Left ventricle myocardium inferior (tissue), 1 donor: ENCODE measurements around the gene NAP1L1. TPM values are rescaled to one million over a fixed set of nuclear protein-coding genes. Genes with fewer than 3 reads are reported as not detected.
A peak's percentile ranks its signal among the peaks of the same experiment; 100 is the strongest.

Source experiments
- DNase-seq: peaks from one replicate; pipeline ENCODE4 v3.0.0-alpha.2; 2020
- H3K27ac ChIP-seq: fragments of 200-600 bp; replicated peaks from 2 replicates; pipeline ENCODE4 v1.8.0; 2021
- H3K27me3 ChIP-seq: fragments of 200-600 bp; 2 replicates; pipeline ENCODE4 v1.8.0; 2021; ENCODE audit warnings: low read depth
- H3K36me3 ChIP-seq: fragments of 200-600 bp; 2 replicates; pipeline ENCODE4 v1.8.0; 2021
- H3K4me1 ChIP-seq: fragments of 200-600 bp; 2 replicates; pipeline ENCODE4 v1.8.0; 2021
- H3K4me3 ChIP-seq: fragments of 200-600 bp; 2 replicates; pipeline ENCODE4 v1.8.0; 2021; ENCODE audit warnings: mild to moderate bottlenecking, moderate library complexity
- H3K9me3 ChIP-seq: fragments of 200-600 bp; replicated peaks from 2 replicates; pipeline ENCODE4 v1.8.0; 2021
- intact Hi-C: fragments of 100-400 bp; cut with micrococcal nuclease; formaldehyde crosslinking; loops from one replicate; pipeline ENCODE4 v1.11.0; 2022
- long read RNA-seq: library from polyadenylated mRNA; unstranded; transcript quantifications from one replicate; pipeline ENCODE4 v2.0.0, GENCODE V29; 2021
- total RNA-seq: library from RNA; stranded (reverse); fragmentation: NEBNext Ultra II Directional; extraction: Animal tissue kit (Norgen Biotek cat#: 25700); gene quantifications from one replicate; pipeline ENCODE4 v1.2.1, GENCODE V29; 2021
- TF ChIP-seq, protein P1 (sequence below): fragments of 200-600 bp; IDR thresholded peaks from 2 replicates; pipeline ENCODE4 v1.8.0; 2021; ENCODE audit warnings: antibody characterized with exemption, mild to moderate bottlenecking, borderline replicate concordance
- donor health status: DM: no; HTN: yes; CAD: no; lungs with severe emphysema.

NAP1L1 gene, protein sequence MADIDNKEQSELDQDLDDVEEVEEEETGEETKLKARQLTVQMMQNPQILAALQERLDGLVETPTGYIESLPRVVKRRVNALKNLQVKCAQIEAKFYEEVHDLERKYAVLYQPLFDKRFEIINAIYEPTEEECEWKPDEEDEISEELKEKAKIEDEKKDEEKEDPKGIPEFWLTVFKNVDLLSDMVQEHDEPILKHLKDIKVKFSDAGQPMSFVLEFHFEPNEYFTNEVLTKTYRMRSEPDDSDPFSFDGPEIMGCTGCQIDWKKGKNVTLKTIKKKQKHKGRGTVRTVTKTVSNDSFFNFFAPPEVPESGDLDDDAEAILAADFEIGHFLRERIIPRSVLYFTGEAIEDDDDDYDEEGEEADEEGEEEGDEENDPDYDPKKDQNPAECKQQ
- 256 TPM for total RNA-seq
- long read RNA-seq, full-length matches to known transcripts = 55 of 98 reads
- long read RNA-seq, partial matches to known transcripts = 15 of 98 reads
- long read RNA-seq, other reads (novel, unspliced or antisense) = 28 of 98 reads

DNA sequence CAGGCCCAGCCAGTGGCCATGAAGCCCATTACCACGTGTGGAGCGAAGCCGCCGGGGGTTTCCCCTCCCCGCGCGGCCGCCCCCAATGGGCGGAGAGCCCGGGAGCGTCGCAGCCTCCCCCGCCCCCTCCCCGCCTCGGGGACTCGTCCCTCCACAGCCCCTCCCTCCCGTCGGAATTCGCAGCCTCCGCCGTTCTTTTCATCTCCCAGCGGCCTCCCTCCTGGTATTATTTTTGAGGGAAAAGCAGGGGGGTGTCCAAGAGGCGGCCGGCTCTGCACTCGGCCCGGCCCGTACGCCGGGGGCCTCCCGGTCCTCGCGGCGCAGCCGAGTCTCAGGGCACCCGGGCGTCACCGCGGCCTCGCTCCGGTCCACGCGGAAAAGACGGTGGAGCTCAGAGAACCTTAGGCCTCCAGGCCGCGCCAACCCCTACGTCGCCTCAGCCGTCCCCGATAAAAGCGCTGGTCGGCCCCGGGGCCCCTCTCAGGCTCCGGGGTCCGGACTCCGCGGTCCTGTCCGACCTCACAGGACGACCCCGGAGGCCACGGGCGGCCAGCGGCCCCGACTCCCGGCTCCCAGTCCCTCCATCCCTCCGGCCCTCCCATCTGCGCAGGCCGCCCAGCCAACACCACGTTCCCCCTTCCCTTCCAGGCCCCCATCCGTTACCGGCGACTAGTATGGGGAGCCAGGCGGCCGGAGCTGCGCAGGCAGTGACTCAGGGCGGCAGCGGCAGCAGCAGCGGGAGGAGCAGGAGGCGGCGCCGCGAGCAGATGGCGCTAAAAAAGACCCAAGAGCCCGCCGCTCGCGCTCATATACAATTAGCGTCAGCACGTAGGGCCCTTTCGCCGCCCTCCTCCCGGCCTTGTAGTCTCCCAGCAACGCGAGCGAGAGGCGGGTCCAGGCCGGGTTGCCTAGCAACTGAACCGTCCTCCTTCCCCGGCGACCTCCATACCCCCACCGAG lies at the start of gene NAP1L1:
NAP1L1 (minus strand) TSS at position 782 of the 959 bp plus-strand sequence. CDS start 10,466 bp downstream, outside the sequence.
- Histone ChIP-seq H3K4me1 (peaks cover 61% of the 10 kb centered on the region), H3K27ac (peak within 1 kb of the TSS; percentile 99), H3K27me3 (no peaks in the 10 kb centered on the region), H3K4me3 (peak within 1 kb of the TSS; percentile 97), H3K36me3 (peaks cover 2% of the 10 kb centered on the region), H3K9me3 (peaks cover 3% of the 10 kb centered on the region)
- TF ChIP-seq, protein P1, sequence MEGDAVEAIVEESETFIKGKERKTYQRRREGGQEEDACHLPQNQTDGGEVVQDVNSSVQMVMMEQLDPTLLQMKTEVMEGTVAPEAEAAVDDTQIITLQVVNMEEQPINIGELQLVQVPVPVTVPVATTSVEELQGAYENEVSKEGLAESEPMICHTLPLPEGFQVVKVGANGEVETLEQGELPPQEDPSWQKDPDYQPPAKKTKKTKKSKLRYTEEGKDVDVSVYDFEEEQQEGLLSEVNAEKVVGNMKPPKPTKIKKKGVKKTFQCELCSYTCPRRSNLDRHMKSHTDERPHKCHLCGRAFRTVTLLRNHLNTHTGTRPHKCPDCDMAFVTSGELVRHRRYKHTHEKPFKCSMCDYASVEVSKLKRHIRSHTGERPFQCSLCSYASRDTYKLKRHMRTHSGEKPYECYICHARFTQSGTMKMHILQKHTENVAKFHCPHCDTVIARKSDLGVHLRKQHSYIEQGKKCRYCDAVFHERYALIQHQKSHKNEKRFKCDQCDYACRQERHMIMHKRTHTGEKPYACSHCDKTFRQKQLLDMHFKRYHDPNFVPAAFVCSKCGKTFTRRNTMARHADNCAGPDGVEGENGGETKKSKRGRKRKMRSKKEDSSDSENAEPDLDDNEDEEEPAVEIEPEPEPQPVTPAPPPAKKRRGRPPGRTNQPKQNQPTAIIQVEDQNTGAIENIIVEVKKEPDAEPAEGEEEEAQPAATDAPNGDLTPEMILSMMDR = no peak
- peak; percentile 99 for DNase-seq
- intact Hi-C loops = loop anchor here (10.0 kb wide), 1 partner anchor 261 kb away; the partner anchor contains the start of gene BBS10

DNA sequence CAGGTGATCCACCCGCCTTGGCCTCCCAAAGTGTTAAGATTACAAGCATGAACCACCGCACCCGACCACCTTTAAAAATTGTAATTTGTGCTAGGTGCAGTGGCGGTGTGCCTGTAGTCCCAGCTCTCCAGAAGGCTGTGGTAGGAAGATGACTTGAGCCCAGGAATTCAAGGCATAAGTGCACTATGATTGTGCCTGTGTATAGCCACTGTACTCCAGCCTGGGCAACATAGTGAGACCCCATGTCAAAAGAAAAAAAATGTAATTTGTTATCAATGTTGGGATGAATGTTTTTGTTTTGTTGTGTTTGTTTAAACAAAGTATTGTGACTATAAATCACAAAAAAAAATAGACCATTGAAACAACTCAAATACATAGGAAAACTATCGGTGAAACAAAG lies 43.1 kb upstream of the NAP1L1 start:
- no peaks in the 10 kb centered on the region for H3K36me3 ChIP-seq
- intact Hi-C loops = no loop called here

DNA sequence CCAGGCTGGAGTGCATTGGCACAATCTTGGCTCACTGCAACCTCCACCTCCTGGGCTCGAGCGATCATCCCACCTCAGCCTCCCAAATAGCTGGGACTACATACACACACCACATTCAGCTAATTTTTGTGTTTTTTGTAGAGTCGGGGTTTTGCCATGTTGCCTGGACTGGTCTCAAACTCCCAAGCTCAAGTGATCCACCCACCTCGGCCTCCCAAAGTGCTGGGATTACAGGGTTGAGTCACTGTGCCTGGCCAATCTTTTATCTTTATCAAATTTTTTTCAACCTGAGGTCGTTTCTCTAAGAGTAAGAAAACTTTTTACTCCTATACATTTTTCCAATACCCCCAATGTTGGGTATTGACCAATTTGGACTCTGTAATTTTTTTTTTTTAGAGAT lies 40.0 kb upstream of the NAP1L1 start:
- Histone ChIP-seq H3K36me3 (no peaks in the 10 kb centered on the region), H3K27ac (no peak overlapping the region), H3K9me3 (no peaks in the 10 kb centered on the region), H3K4me1 (no peaks in the 10 kb centered on the region), H3K27me3 (no peaks in the 10 kb centered on the region), H3K4me3 (no peak overlapping the region)
- DNase-seq = no peak
- TF ChIP-seq, protein P1 = no peak
- intact Hi-C loops = no loop called here

More for the DNA sequence above, 43.1 kb upstream of the NAP1L1 start:
- H3K27me3 ChIP-seq = no peaks in the 10 kb centered on the region
- H3K27ac ChIP-seq = no peak overlapping the region
- no peak overlapping the region for H3K4me3 ChIP-seq
- H3K4me1 ChIP-seq = no peaks in the 10 kb centered on the region
- TF ChIP-seq, protein P1 = no peak
- H3K9me3 ChIP-seq = no peaks in the 10 kb centered on the region
- no peak for DNase-seq

DNA sequence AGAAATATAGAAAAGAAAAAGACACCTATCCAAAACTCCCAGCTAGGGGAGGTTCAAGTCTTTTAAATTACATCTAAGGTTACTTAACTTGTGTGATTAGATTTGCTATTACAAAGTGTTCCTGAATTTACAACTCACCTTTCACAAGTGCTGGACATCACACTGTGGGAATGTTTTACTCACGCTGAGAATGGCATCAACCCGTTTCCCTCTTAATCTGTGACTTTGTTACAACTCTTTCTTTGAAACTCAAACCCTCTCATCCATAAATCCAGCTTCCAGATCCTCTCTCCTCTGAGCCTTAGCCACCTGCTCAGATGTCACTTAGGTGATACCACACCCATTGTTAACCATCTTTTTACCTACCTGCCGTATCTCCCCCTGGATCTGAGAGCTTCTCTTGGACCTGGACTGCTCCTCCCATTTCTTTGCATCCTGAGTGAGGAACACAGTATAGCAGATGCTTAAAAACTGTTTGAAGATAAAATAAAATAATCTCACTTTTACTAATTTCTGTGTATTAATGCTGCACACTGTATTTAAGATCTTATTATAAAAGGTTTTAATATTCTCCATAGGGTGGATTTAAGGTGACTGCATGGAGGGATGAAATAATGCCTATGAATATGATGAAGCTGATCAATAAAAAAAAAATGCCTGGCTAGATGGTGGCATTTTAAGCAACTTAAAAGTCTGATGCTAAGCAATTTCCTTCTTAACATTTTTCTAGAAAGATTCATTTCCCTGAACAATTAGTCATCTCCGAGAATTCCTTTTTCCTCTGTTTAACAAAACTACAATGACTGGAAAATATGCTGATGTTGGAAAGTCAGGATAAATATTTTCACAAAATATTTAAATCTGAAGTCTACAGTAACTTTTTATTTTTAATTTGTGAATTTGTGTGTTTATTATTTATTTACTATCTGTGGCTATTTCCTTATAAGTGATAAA lies 39.1 kb upstream of the NAP1L1 start:
- TF ChIP-seq, protein P1 = no peak
- Histone ChIP-seq H3K4me3 (no peak overlapping the region), H3K9me3 (no peaks in the 10 kb centered on the region), H3K36me3 (no peaks in the 10 kb centered on the region), H3K4me1 (no peaks in the 10 kb centered on the region), H3K27ac (no peak overlapping the region), H3K27me3 (no peaks in the 10 kb centered on the region)
- intact Hi-C loops = no loop called here
- no peak for DNase-seq
